HEK293 (cell line): ENCODE measurements around the gene TECR.
A peak's percentile ranks its signal among the peaks of the same experiment; 100 is the strongest.

ENCODE experiments used
- CTCF ChIA-PET: fragments of 350-600 bp; formaldehyde crosslinking; extraction: SDS; loops from one replicate; lab custom pipeline; 2021; ENCODE audit warnings: antibody characterized with exemption; lab: Yijun Ruan, JAX
- POLR2A ChIA-PET: fragments of 300-600 bp; formaldehyde crosslinking; extraction: SDS; loops from one replicate; lab custom pipeline; 2020; ENCODE audit warnings: antibody characterized with exemption, inconsistent platforms; lab: Yijun Ruan, JAX
- H3K27ac ChIP-seq: fragments of 200-500 bp; sonication (Bioruptor generic); 2 replicates; pipeline ENCODE4 v1.5.1; 2014; ENCODE audit warnings: low read depth, low read length, control low read depth, inconsistent platforms; ENCODE audit errors: extremely low read depth
- H3K36me3 ChIP-seq, 2 experiments: fragments of 200-500 bp in 1 of 2; sonication (Bioruptor generic) in 1 of 2; 1 replicate in 1 of 2; 2 replicates in 1 of 2; pipeline ENCODE4 v1.5.1; 2014 to 2017; ENCODE audit warnings: inconsistent platforms in 2 of 2, low read length in 2 of 2; ENCODE audit not compliant: control insufficient read depth in 2 of 2, insufficient read depth in 1 of 2
- H3K4me1 ChIP-seq: fragments of 200-500 bp; sonication (Bioruptor generic); 2 replicates; pipeline ENCODE4 v1.5.1; 2014; ENCODE audit warnings: mild to moderate bottlenecking, low read length, inconsistent platforms; ENCODE audit not compliant: control insufficient read depth, insufficient read depth
- H3K4me3 ChIP-seq: 2 replicates; pipeline ENCODE4 v1.5.1; 2011; ENCODE audit warnings: low read depth, mild to moderate bottlenecking, control low read depth, low read length, moderate library complexity
- H3K9me3 ChIP-seq: fragments of 200-500 bp; sonication (Bioruptor generic); 2 replicates; pipeline ENCODE4 v1.5.1; 2014; ENCODE audit warnings: low read depth, low read length, inconsistent platforms; ENCODE audit not compliant: control insufficient read depth, insufficient read depth
- GLIS1 ChIP-seq: fragments of 450-650 bp; formaldehyde crosslinking; IDR thresholded peaks from 2 replicates; pipeline ENCODE4 v1.5.1; 2016; ENCODE audit warnings: missing biosample characterization, missing genetic modification characterization
- GLIS2 ChIP-seq: fragments of 450-650 bp; formaldehyde crosslinking; IDR thresholded peaks from 2 replicates; pipeline ENCODE4 v1.5.1; 2016; ENCODE audit warnings: missing biosample characterization, missing genetic modification characterization
- HOXC10 ChIP-seq: sonication (generic); formaldehyde crosslinking; IDR thresholded peaks from 2 replicates; pipeline ENCODE4 v1.8.1; 2023; ENCODE audit warnings: mild to moderate bottlenecking, missing genetic modification reagents
- KLF1 ChIP-seq: fragments of 450-650 bp; formaldehyde crosslinking; IDR thresholded peaks from 2 replicates; pipeline ENCODE4 v1.5.1; 2016; ENCODE audit warnings: missing biosample characterization, missing genetic modification characterization
- PRDM1 ChIP-seq: fragments of 450-650 bp; formaldehyde crosslinking; IDR thresholded peaks from 2 replicates; pipeline ENCODE4; 2016; ENCODE audit warnings: missing biosample characterization, missing genetic modification characterization
- SCRT1 ChIP-seq: fragments of 450-650 bp; formaldehyde crosslinking; IDR thresholded peaks from 2 replicates; pipeline ENCODE4 v1.5.1; 2016; ENCODE audit warnings: missing biosample characterization, missing genetic modification characterization, borderline replicate concordance
- SP3 ChIP-seq: fragments of 450-650 bp; formaldehyde crosslinking; IDR thresholded peaks from 2 replicates; pipeline ENCODE4 v1.5.1; 2016; ENCODE audit warnings: missing biosample characterization, missing genetic modification characterization
- SP7 ChIP-seq: fragments of 450-650 bp; formaldehyde crosslinking; IDR thresholded peaks from 2 replicates; pipeline ENCODE4 v1.5.1; 2016; ENCODE audit warnings: missing biosample characterization, missing genetic modification characterization
- TRIM28 ChIP-seq: IDR thresholded peaks from 2 replicates; pipeline ENCODE4 v1.6.1; 2011; ENCODE audit warnings: low read length, control low read depth, borderline replicate concordance
- ZEB2 ChIP-seq: fragments of 450-650 bp; formaldehyde crosslinking; IDR thresholded peaks from 2 replicates; pipeline ENCODE4 v1.5.1; 2016; ENCODE audit warnings: missing biosample characterization, missing genetic modification characterization
- ZFP69B ChIP-seq: fragments of 450-650 bp; formaldehyde crosslinking; IDR thresholded peaks from 2 replicates; pipeline ENCODE4 v1.5.1; 2016; ENCODE audit warnings: missing biosample characterization, missing genetic modification characterization
- ZNF114 ChIP-seq: fragments of 450-650 bp; formaldehyde crosslinking; IDR thresholded peaks from 2 replicates; pipeline ENCODE4 v1.5.0; 2017; ENCODE audit warnings: missing biosample characterization, missing genetic modification characterization
- ZNF2 ChIP-seq: fragments of 450-650 bp; formaldehyde crosslinking; IDR thresholded peaks from 2 replicates; pipeline ENCODE4 v1.5.1; 2016; ENCODE audit warnings: missing biosample characterization, missing genetic modification characterization
- ZNF221 ChIP-seq: fragments of 450-650 bp; formaldehyde crosslinking; IDR thresholded peaks from 2 replicates; pipeline ENCODE4 v1.5.1; 2017; ENCODE audit warnings: missing biosample characterization, missing genetic modification characterization, borderline replicate concordance
- ZNF350 ChIP-seq: fragments of 450-650 bp; formaldehyde crosslinking; IDR thresholded peaks from 2 replicates; pipeline ENCODE4 v1.5.0; 2017; ENCODE audit warnings: missing biosample characterization, mild to moderate bottlenecking, missing genetic modification characterization
- ZNF391 ChIP-seq: fragments of 450-650 bp; formaldehyde crosslinking; IDR thresholded peaks from 2 replicates; pipeline ENCODE4 v1.5.1; 2016; ENCODE audit warnings: low read depth, missing biosample characterization, missing genetic modification characterization, borderline replicate concordance
- ZNF549 ChIP-seq: fragments of 450-650 bp; IDR thresholded peaks from 2 replicates; pipeline ENCODE4 v1.5.1; 2018; ENCODE audit warnings: missing biosample characterization, missing genetic modification characterization, mild to moderate bottlenecking, inconsistent platforms, moderate library complexity
- ZNF555 ChIP-seq: fragments of 450-650 bp; formaldehyde crosslinking; conservative IDR thresholded peaks from 2 replicates; pipeline ENCODE4 v1.5.1; 2017; ENCODE audit warnings: missing biosample characterization, mild to moderate bottlenecking, missing genetic modification characterization, inconsistent platforms
- ZNF707 ChIP-seq: fragments of 450-650 bp; formaldehyde crosslinking; IDR thresholded peaks from 2 replicates; pipeline ENCODE4 v1.5.1; 2016; ENCODE audit warnings: missing biosample characterization, missing genetic modification characterization
- ZNF76 ChIP-seq: fragments of 450-650 bp; formaldehyde crosslinking; IDR thresholded peaks from 2 replicates; pipeline ENCODE4; 2016; ENCODE audit warnings: low read depth, missing biosample characterization, missing genetic modification characterization, borderline replicate concordance
- ZNF792 ChIP-seq: fragments of 450-650 bp; formaldehyde crosslinking; IDR thresholded peaks from 2 replicates; pipeline ENCODE4 v1.5.1; 2016; ENCODE audit warnings: missing biosample characterization, missing genetic modification characterization
- ZNF843 ChIP-seq: fragments of 450-650 bp; formaldehyde crosslinking; IDR thresholded peaks from 2 replicates; pipeline ENCODE4 v1.5.1; 2016; ENCODE audit warnings: missing biosample characterization, missing genetic modification characterization
- ZSCAN16 ChIP-seq: fragments of 450-650 bp; formaldehyde crosslinking; IDR thresholded peaks from 2 replicates; pipeline ENCODE4 v1.5.1; 2016; ENCODE audit warnings: missing biosample characterization, missing genetic modification characterization
- TF ChIP-seq, protein P1 (sequence below): fragments of 450-650 bp; formaldehyde crosslinking; IDR thresholded peaks from 2 replicates; pipeline ENCODE4 v1.5.1; 2016; ENCODE audit warnings: missing biosample characterization, missing genetic modification characterization
- TF ChIP-seq, protein P2 (sequence below): fragments of 450-650 bp; formaldehyde crosslinking; IDR thresholded peaks from 2 replicates; pipeline ENCODE4 v1.5.1; 2017; ENCODE audit warnings: missing biosample characterization, missing genetic modification characterization
- TF ChIP-seq, protein P3 (sequence below): fragments of 450-650 bp; formaldehyde crosslinking; IDR thresholded peaks from 2 replicates; pipeline ENCODE4 v1.5.1; 2016; ENCODE audit warnings: missing biosample characterization, missing genetic modification characterization
- TF ChIP-seq, protein P4 (sequence below): fragments of 450-650 bp; formaldehyde crosslinking; IDR thresholded peaks from 2 replicates; pipeline ENCODE4 v1.5.1; 2017; ENCODE audit warnings: missing biosample characterization, missing genetic modification characterization
- TF ChIP-seq, protein P5 (sequence below): fragments of 450-650 bp; formaldehyde crosslinking; IDR thresholded peaks from 2 replicates; pipeline ENCODE4 v1.5.1; 2016; ENCODE audit warnings: missing biosample characterization, missing genetic modification characterization

Gene TECR

DNA sequence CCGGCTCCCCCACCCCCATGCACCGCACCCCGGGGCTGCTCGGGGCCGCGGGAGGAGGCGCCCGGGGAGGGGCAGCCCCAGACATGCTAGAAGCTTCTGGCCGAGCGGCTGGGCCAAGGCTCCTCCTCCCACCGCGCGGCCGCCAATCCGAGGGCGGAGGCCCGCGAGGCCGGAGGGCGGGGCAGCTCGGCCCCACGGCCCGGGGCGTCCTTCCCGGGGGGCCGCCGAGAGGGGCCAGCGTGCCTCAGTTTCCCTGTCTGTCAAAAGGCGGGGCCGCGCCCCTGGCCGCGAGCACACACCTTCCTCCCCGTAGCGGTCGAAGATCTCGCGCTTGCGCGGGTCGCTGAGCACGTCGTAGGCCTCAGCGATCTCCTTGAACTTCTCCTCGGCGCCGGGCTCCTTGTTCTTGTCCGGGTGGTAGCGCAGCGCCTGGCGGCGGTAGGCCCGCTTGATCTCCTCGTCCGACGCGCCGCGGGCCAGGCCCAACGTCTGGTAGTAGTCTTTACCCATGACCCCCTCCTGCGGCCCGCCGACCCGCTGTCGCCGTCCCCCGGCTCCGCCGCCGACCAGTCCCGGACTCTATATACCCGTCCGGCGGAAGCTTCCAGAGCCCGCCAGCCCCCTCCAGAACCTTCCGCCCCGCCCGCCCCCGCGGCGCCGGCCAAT is 11.4 kb upstream of the TECR start, which contains the start of gene DNAJB1:
Gene DNAJB1 (minus strand): TSS at position 558 of the 666 bp plus-strand sequence. CDS start 48 bp downstream, at position 510.
- CTCF ChIA-PET = interaction anchor here (0.6 to 2.1 kb wide), 2 partner anchors 12 to 14 kb away, joined by 5 read pairs; no protein-coding TSS in a partner anchor
- Histone ChIP-seq H3K4me3 (peak within 1 kb of the TSS; percentile 97), H3K4me1 (no peaks in the 10 kb centered on the region; the same call in 1 of the 2 replicates), H3K9me3 (no peaks in the 10 kb centered on the region), H3K27ac (peak within 1 kb of the TSS; percentile 96), H3K36me3 (peaks cover 3 to 39% of the 10 kb centered on the region in 2 experiments; a peak in 1 of 3 replicates)
- POLR2A ChIA-PET = interaction anchor here (0.5 to 2.6 kb wide), 33 partner anchors 8 to 383 kb away, joined by 3 to 48 read pairs (median 4); partner anchors contain the start of genes ASF1B, GIPC1, NDUFB7 and TECR
- TF ChIP-seq GLIS2 (tag by site-specific recombination) (peak; percentile 78), ZNF350 (tag by site-specific recombination) (no peak), ZNF221 (tag by site-specific recombination) (no peak), ZNF843 (tag by site-specific recombination) (peak; percentile 63), SP7 (peak; percentile 38), HOXC10 (CRISPR knock-in tag) (no peak), ZFP69B (peak; percentile 21; the same call in 1 of the 2 replicates), ZNF2 (tag by site-specific recombination) (peak; percentile 67), ZNF391 (tag by site-specific recombination) (peak; percentile 72; the same call in 1 of the 2 replicates), TRIM28 (no peak), SP3 (tag by site-specific recombination) (peak; percentile 70), KLF1 (peak; percentile 54; the same call in 1 of the 2 replicates), ZNF792 (0 out of 2 replicates have a peak, but pooled peaks have one; percentile 51), SCRT1 (tag by site-specific recombination) (no peak), ZSCAN16 (tag by site-specific recombination) (peak; percentile 23; the same call in 1 of the 2 replicates), ZNF555 (tag by site-specific recombination) (no peak), ZNF707 (no peak), GLIS1 (tag by site-specific recombination) (peak; percentile 84), ZNF549 (tag by site-specific recombination) (no peak), ZNF114 (tag by site-specific recombination) (no peak), PRDM1 (no peak), ZEB2 (tag by site-specific recombination) (peak; percentile 78), ZNF76 (peak; percentile 62; the same call in 1 of the 2 replicates)
- TF ChIP-seq, protein P1, sequence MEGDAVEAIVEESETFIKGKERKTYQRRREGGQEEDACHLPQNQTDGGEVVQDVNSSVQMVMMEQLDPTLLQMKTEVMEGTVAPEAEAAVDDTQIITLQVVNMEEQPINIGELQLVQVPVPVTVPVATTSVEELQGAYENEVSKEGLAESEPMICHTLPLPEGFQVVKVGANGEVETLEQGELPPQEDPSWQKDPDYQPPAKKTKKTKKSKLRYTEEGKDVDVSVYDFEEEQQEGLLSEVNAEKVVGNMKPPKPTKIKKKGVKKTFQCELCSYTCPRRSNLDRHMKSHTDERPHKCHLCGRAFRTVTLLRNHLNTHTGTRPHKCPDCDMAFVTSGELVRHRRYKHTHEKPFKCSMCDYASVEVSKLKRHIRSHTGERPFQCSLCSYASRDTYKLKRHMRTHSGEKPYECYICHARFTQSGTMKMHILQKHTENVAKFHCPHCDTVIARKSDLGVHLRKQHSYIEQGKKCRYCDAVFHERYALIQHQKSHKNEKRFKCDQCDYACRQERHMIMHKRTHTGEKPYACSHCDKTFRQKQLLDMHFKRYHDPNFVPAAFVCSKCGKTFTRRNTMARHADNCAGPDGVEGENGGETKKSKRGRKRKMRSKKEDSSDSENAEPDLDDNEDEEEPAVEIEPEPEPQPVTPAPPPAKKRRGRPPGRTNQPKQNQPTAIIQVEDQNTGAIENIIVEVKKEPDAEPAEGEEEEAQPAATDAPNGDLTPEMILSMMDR (tag by site-specific recombination) = no peak; the same call in 1 of the 2 replicates
- TF ChIP-seq, protein P2, sequence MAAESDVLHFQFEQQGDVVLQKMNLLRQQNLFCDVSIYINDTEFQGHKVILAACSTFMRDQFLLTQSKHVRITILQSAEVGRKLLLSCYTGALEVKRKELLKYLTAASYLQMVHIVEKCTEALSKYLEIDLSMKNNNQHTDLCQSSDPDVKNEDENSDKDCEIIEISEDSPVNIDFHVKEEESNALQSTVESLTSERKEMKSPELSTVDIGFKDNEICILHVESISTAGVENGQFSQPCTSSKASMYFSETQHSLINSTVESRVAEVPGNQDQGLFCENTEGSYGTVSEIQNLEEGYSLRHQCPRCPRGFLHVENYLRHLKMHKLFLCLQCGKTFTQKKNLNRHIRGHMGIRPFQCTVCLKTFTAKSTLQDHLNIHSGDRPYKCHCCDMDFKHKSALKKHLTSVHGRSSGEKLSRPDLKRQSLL (tag by site-specific recombination) = peak; percentile 74
- TF ChIP-seq, protein P3, sequence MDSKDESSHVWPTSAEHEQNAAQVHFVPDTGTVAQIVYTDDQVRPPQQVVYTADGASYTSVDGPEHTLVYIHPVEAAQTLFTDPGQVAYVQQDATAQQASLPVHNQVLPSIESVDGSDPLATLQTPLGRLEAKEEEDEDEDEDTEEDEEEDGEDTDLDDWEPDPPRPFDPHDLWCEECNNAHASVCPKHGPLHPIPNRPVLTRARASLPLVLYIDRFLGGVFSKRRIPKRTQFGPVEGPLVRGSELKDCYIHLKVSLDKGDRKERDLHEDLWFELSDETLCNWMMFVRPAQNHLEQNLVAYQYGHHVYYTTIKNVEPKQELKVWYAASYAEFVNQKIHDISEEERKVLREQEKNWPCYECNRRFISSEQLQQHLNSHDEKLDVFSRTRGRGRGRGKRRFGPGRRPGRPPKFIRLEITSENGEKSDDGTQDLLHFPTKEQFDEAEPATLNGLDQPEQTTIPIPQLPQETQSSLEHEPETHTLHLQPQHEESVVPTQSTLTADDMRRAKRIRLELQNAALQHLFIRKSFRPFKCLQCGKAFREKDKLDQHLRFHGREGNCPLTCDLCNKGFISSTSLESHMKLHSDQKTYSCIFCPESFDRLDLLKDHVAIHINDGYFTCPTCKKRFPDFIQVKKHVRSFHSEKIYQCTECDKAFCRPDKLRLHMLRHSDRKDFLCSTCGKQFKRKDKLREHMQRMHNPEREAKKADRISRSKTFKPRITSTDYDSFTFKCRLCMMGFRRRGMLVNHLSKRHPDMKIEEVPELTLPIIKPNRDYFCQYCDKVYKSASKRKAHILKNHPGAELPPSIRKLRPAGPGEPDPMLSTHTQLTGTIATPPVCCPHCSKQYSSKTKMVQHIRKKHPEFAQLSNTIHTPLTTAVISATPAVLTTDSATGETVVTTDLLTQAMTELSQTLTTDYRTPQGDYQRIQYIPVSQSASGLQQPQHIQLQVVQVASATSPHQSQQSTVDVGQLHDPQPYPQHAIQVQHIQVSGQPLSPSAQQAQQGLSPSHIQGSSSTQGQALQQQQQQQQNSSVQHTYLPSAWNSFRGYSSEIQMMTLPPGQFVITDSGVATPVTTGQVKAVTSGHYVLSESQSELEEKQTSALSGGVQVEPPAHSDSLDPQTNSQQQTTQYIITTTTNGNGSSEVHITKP = peak; percentile 35
- TF ChIP-seq, protein P4, sequence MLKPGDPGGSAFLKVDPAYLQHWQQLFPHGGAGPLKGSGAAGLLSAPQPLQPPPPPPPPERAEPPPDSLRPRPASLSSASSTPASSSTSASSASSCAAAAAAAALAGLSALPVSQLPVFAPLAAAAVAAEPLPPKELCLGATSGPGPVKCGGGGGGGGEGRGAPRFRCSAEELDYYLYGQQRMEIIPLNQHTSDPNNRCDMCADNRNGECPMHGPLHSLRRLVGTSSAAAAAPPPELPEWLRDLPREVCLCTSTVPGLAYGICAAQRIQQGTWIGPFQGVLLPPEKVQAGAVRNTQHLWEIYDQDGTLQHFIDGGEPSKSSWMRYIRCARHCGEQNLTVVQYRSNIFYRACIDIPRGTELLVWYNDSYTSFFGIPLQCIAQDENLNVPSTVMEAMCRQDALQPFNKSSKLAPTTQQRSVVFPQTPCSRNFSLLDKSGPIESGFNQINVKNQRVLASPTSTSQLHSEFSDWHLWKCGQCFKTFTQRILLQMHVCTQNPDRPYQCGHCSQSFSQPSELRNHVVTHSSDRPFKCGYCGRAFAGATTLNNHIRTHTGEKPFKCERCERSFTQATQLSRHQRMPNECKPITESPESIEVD (tag by site-specific recombination) = no peak
- TF ChIP-seq, protein P5, sequence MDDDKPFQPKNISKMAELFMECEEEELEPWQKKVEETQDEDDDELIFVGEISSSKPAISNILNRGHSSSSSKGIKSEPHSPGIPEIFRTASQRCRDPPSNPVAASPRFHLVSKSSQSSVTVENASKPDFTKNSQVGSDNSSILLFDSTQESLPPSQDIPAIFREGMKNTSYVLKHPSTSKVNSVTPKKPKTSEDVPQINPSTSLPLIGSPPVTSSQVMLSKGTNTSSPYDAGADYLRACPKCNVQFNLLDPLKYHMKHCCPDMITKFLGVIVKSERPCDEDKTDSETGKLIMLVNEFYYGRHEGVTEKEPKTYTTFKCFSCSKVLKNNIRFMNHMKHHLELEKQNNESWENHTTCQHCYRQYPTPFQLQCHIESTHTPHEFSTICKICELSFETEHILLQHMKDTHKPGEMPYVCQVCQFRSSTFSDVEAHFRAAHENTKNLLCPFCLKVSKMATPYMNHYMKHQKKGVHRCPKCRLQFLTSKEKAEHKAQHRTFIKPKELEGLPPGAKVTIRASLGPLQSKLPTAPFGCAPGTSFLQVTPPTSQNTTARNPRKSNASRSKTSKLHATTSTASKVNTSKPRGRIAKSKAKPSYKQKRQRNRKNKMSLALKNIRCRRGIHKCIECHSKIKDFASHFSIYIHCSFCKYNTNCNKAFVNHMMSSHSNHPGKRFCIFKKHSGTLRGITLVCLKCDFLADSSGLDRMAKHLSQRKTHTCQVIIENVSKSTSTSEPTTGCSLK (tag by site-specific recombination) = no peak
